IPS-20b (cell line): ENCODE measurements around the gene PIK3R5.
"Not testable (repeated sequence)": the region's sequence is repeated elsewhere in the genome, so short reads cannot be mapped to it uniquely, and the experiment has no call there.

Experiments used
- H3K27ac ChIP-seq: one replicate; pipeline ENCODE4 v1.5.1; 2013; ENCODE audit warnings: low read length
- H3K27me3 ChIP-seq: 2 replicates; pipeline ENCODE4 v1.6.1; 2013; ENCODE audit warnings: mild to moderate bottlenecking, low read length, inconsistent platforms; ENCODE audit not compliant: insufficient read depth
- H3K36me3 ChIP-seq: 2 replicates; pipeline ENCODE4 v1.6.1; 2013; ENCODE audit warnings: low read depth, mild to moderate bottlenecking, inconsistent platforms, low read length, moderate library complexity; ENCODE audit not compliant: insufficient read depth
- H3K4me1 ChIP-seq: 2 replicates; pipeline ENCODE4 v1.6.1; 2013; ENCODE audit warnings: mild to moderate bottlenecking, control low read depth, inconsistent platforms, low read length, moderate library complexity; ENCODE audit not compliant: insufficient read depth
- H3K4me3 ChIP-seq: 2 replicates; pipeline ENCODE4 v1.5.1; 2013; ENCODE audit warnings: mild to moderate bottlenecking, low read length, inconsistent platforms
- H3K9ac ChIP-seq: 2 replicates; pipeline ENCODE4 v1.6.1; 2013; ENCODE audit warnings: low read depth, mild to moderate bottlenecking, inconsistent platforms, low read length, moderate library complexity
- H3K9me3 ChIP-seq: 2 replicates; pipeline ENCODE4 v1.6.1; 2013; ENCODE audit warnings: mild to moderate bottlenecking, low read depth, low read length, inconsistent platforms; ENCODE audit not compliant: insufficient read depth

The PIK3R5 gene

DNA sequence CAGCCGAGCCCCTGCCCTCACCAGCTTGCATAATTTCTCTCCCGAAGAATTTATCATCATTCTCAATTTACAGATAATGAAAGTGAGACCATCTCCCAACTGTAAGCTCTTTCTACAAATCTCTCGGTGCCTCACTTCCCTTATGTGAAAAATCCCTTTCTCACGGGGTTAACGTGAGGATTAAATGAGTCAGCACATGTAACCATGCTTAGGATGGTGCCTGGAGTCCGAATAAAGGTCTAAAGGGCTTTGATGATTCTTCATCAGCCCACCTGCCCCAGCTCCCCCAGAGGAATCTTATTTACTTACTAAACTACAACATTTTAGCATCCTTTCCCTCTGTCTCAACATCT, 73.2 kb downstream of the PIK3R5 start:
- Histone ChIP-seq H3K36me3 (no peaks in the 10 kb centered on the region), H3K27ac (no peak overlapping the region), H3K4me1 (peaks cover 4% of the 10 kb centered on the region; the same call in 1 of the 2 replicates), H3K9me3 (no peaks in the 10 kb centered on the region), H3K4me3 (no peak overlapping the region), H3K9ac (no peak overlapping the region), H3K27me3 (peaks cover 16% of the 10 kb centered on the region)

DNA sequence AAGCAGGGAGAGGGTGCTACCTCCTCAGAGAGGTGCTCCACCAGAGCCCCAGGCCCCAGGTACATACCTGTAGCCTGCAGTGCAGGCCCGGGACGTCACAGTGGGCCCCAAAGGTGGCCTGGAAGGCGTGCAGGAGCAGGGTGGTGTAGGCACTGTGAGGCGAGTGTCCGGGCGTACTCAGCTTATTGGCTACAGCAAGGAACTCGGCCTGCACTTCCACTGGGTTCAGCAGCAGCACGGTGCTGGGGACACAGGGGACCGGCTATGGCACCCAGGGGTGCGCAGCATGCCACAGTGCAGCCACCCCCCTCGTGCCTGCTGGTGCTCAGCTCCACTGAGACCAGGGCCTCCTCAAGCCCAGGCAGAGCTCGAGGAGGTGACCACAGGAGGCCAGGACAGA, 74.8 kb downstream of the PIK3R5 start:
- Histone ChIP-seq H3K4me3 (no peak overlapping the region), H3K27me3 (peaks cover 16% of the 10 kb centered on the region), H3K9ac (no peak overlapping the region), H3K4me1 (peaks cover 4% of the 10 kb centered on the region; the same call in 1 of the 2 replicates), H3K27ac (no peak overlapping the region), H3K36me3 (no peaks in the 10 kb centered on the region), H3K9me3 (no peaks in the 10 kb centered on the region)

DNA sequence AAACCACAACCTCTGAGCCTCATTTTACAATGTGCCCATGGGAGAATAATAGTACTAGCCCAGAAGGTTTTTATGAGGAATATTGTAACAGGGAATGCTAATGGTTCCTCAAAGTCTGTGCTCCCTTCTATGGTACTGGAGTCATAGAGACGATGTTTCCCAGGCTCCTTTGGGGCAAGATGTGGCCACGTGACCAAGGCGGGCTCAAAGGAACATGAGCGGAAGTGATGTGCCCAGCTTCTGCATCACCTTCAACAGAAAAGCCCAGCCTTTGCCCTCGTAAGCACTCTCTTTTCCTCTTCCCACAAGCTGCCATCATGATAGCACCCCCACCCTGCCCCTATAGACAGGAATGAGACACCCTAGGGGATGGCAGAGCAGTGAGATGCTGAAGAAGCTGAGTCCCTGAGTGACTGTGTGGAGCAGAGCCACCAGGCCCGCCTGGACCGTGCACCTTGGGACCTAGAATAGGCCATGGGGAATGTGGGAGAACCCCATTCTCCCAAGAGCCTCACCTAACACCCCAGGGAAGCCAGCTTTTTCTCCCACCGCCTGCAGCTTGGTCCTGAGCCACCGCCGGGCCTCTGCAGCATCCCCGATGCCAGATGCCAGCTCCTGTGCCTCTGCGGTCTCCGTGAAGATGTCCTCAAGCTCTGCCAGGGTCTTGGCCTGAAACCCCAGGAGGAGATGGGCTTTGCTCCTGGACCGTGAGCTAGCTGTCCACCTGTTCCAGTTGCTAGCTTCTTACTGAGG, 75.9 kb downstream of the PIK3R5 start:
- Histone ChIP-seq H3K4me3 (no peak overlapping the region), H3K27me3 (peaks cover 16% of the 10 kb centered on the region), H3K9ac (no peak overlapping the region), H3K27ac (no peak overlapping the region), H3K9me3 (no peaks in the 10 kb centered on the region), H3K36me3 (no peaks in the 10 kb centered on the region), H3K4me1 (peaks cover 4% of the 10 kb centered on the region; the same call in 1 of the 2 replicates)

DNA sequence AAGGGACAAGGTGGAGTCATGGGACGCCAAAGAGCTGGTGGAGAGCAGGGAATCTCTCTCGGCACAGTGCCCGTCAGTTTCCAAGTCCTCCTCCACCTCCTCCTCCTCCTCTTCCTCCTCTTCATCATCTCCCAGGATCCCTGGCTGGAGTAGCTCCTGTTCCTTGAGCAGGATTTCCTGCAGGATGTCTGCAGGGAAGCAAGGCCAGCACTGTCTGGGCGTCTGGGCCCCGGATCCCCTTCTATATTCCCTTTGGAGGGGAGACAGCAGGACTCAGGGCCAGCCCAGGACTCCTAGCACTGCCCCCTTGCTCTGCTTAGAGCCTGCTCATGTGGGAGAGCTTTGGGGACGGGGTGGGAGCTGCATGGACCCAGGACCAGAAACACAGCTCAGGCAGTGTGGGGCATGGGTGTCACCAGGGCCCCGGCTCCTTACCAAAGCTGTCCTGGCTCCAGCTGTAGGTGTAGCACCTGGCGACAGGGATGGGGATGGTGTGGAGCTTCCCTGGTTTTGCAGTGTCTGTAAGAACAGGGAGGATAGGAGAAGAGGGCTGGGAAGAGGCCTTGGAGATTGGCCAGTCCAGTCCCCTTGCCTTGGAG, 76.7 kb downstream of the PIK3R5 start:
- no peaks in the 10 kb centered on the region for H3K4me1 ChIP-seq
- no peaks in the 10 kb centered on the region for H3K36me3 ChIP-seq
- no peak overlapping the region for H3K4me3 ChIP-seq
- H3K27me3 ChIP-seq = peaks cover 9% of the 10 kb centered on the region; the same call in 1 of the 2 replicates
- no peaks in the 10 kb centered on the region for H3K9me3 ChIP-seq
- no peak overlapping the region for H3K27ac ChIP-seq
- H3K9ac ChIP-seq = no peak overlapping the region

DNA sequence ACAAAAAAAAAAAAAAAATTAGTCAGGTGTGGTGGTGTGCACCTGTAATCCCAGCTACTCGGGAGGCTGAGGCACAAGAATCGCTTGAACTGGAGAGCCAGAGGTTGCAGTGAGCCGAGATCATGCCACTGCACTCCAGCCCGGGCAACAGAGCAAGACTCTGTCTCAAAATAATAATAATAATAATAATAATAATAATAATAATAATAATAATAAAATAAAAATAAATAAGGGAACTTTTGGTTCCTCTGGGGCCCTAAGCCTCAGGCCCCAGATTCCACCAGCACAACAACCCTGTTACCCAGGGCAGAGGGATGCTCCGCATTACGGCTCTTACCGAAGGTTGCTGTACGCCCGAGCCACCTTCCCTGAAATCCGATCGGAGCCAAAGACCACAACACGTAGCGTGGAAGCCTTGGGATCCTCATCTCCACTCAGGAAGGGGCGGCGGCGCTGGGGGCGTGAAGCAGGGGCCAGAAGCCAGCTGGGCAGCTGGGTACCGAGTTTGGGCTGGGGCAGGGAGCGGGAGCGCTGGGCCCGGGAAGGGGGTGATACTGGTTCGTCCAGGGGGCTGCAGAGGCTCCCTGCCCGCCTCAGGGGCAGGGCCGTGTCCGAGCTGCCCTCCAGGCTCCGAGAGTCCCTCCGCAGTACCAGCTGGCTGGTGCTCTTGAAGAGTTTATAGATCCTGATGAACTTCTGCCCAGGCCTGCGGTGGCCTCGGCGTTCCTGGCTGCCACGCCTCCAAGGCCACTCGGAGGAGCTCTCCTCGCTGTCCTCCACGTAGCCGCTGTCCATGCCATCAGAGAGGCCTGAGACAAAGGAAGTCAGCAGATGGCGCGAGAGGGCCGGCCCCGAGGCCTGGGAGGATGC, 77.4 kb downstream of the PIK3R5 start:
- no peaks in the 10 kb centered on the region for H3K36me3 ChIP-seq
- H3K9ac ChIP-seq = no peak overlapping the region
- H3K4me1 ChIP-seq = no peaks in the 10 kb centered on the region
- H3K27me3 ChIP-seq = peaks cover 2% of the 10 kb centered on the region; the same call in 1 of the 2 replicates
- H3K4me3 ChIP-seq = no peak overlapping the region
- no peak overlapping the region for H3K27ac ChIP-seq
- H3K9me3 ChIP-seq = no peaks in the 10 kb centered on the region

DNA sequence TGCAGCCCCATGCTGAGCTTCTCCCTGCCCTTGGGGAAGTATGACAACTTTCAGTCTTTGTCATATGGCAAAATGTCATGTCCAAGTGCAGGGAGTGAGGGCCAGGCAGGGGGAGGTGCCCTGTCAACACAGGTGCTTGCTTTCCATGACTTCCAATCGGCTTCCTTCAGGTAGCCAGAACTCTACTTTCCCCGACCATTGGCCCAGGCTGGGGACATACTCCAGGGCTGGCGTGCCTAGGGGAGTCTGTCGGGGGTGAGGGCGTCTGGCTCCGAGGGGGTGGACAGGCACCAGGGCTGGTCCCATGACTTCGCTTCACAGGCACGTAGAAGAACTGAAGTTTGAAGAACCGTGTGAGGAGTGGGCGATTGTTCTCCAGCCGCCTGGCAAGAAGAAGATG, 78.2 kb downstream of the PIK3R5 start:
- H3K4me3 ChIP-seq = no peak overlapping the region
- H3K36me3 ChIP-seq = no peaks in the 10 kb centered on the region
- no peaks in the 10 kb centered on the region for H3K4me1 ChIP-seq
- H3K9ac ChIP-seq = no peak overlapping the region
- no peaks in the 10 kb centered on the region for H3K9me3 ChIP-seq
- H3K27me3 ChIP-seq = no peaks in the 10 kb centered on the region
- H3K27ac ChIP-seq = no peak overlapping the region

DNA sequence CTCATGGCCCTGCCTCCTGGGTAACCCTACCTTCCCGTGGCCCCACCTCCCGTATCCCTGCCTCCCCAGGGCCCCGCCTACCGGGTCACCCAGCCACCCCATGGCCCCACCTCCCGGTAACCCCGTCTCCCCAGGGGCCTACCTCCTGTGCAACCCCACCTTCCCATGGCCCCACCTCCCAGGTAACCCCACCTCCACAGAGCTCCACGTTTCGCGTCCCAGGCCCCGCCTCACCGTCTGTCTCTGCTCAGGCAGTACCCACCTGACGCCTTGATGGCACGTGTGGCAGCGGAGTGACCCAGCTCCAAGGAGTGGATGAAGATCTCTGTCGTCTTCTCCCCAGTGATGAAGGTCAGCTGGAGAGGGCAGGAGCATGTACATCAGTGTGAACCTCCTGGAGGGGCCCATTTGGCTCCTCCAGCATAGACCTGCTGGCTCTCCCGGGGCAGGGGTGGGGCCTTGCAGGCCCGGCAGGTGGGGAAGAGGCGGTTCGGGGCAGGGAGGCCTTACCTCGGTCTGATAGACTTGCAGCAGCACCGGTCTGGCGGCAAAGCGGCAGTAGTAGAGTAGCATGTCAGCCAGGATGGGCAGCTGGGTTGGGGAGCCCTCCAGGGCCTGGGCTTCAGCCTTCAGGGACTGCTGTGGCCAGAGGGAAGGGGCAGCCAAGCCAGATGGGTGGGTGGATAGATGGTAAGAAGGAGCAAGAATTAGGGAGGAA, 79.4 kb downstream of the PIK3R5 start:
- no peak overlapping the region for H3K27ac ChIP-seq
- no peak overlapping the region for H3K9ac ChIP-seq
- no peak overlapping the region for H3K4me3 ChIP-seq
- no peaks in the 10 kb centered on the region for H3K4me1 ChIP-seq
- H3K27me3 ChIP-seq = no peaks in the 10 kb centered on the region
- no peaks in the 10 kb centered on the region for H3K36me3 ChIP-seq
- H3K9me3 ChIP-seq = no peaks in the 10 kb centered on the region

DNA sequence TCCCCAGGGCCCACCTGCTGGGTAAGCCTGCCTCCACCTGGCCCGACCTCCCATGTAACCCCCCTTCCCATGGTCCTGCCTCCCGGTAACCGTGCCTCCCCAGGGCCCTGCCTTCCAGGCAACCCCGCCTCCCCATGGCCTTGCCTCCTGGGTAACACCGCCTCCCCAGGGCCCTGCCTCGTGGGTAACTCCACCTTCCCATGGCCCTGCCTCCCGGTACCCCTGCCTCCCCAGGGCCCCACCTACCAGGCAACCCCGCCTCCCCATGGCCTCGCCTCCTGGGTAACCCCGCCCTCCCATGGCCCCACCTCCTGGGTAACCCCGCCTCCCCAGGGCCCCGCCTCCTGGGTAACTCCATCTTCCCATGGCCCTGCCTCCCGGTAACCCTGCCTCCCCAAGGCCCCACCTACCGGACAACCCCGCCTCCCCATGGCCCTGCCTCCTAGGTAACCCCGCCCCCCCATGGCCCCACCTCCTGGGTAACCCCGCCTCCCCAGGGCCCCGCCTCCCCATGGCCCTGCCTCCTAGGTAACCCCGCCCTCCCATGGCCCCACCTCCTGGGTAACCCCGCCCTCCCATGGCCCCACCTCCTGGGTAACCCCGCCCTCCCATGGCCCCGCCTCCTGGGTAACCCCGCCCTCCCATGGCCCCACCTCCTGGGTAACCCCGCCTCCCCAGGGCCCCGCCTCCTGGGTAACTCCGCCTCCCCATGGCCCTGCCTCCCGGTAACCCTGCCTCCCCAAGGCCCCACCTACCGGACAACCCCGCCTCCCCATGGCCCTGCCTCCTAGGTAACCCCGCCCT, 80.1 kb downstream of the PIK3R5 start:
- not testable (repeated sequence) for H3K27ac ChIP-seq, H3K4me3 ChIP-seq, H3K4me1 ChIP-seq

DNA sequence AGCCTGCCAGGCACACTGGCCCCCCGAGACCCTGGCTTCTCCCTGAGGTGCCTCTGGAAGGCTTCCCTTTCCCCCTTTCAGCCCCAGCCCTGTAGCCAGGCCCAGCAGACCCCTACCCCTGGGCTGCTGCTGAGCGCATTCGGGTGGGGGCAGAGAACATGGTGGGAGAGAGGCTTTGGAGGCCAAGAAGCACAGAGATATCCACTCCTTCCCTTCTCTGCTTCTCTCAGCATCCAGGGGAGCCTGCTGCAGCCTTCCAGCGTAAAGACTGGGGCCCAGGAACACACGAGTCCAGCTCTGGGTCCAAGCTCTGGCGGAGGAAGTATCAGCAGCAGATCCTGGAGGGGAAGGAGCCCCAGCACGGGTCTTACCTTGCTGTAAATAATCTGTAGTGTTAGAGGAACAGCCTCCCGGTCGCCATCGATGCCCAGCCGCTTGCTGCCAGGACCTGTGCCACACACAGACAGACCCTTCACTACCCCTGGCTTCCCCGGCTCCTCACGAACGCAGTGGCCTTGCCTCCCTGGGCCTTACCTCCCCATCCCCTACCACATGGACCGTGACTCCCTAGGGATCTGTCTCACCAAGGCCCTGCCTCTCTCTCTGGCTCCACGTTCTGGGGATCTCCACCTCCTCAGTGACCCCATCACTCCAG, 81.0 kb downstream of the PIK3R5 start:
- H3K36me3 ChIP-seq = no peaks in the 10 kb centered on the region
- no peak overlapping the region for H3K4me3 ChIP-seq
- no peak overlapping the region for H3K9ac ChIP-seq
- H3K27ac ChIP-seq = no peak overlapping the region
- H3K27me3 ChIP-seq = no peaks in the 10 kb centered on the region
- H3K9me3 ChIP-seq = no peaks in the 10 kb centered on the region
- H3K4me1 ChIP-seq = no peaks in the 10 kb centered on the region

More for the DNA sequence above, 80.1 kb downstream of the PIK3R5 start:
- not testable (repeated sequence) for H3K9me3 ChIP-seq, H3K9ac ChIP-seq, H3K27me3 ChIP-seq, H3K36me3 ChIP-seq

DNA sequence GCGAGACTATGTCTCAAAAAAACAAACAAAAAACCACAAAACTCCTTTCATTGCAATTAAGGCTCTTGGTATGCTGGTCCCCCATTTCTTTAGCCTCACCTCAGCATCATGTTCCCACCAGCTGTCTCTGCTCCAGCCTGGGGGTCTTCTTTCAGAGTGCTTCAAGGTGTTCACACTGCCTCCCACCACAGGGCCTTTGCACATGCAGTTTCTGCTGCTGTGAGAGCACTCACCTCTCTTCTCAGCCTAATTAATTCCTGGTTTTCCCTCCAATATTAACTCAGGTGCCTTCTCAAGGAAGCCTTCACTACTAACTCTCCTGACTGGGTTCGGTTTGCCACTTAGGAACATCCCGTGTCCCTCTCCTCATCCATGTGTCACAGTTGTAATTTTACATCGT, 82.2 kb downstream of the PIK3R5 start:
- no peaks in the 10 kb centered on the region for H3K9me3 ChIP-seq
- no peak overlapping the region for H3K9ac ChIP-seq
- H3K36me3 ChIP-seq = no peaks in the 10 kb centered on the region
- H3K4me1 ChIP-seq = no peaks in the 10 kb centered on the region
- H3K4me3 ChIP-seq = no peak overlapping the region
- H3K27ac ChIP-seq = no peak overlapping the region
- no peaks in the 10 kb centered on the region for H3K27me3 ChIP-seq
